Liver (tissue), 3 donors: ENCODE data around the gene LGALS9.

Experiments
- CTCF ChIP-seq: fragments of 150-350 bp; IDR thresholded peaks from 2 replicates; pipeline ENCODE4 v1.5.1; 2017; ENCODE audit warnings: improper control_type of control experiment, low read depth, low read length; ENCODE audit not compliant: missing input control
- GABPA ChIP-seq, 2 donors: IDR thresholded peaks in 1 of 2; conservative IDR thresholded peaks in 1 of 2; 2 replicates each; pipeline ENCODE4 v1.6.1; 2016; ENCODE audit warnings: antibody characterized with exemption in 2 of 2, mild to moderate bottlenecking in 1 of 2, moderate library complexity in 1 of 2
- RAD21 ChIP-seq, 2 donors: IDR thresholded peaks; 2 replicates each; pipeline ENCODE4 v1.6.1; 2016; ENCODE audit warnings: antibody characterized with exemption in 2 of 2, mild to moderate bottlenecking in 2 of 2
- REST ChIP-seq: IDR thresholded peaks from 2 replicates; pipeline ENCODE4 v1.6.1; 2016; ENCODE audit warnings: antibody characterized with exemption, mild to moderate bottlenecking
- ZBTB33 ChIP-seq: IDR thresholded peaks from 2 replicates; pipeline ENCODE4 v1.6.1; 2016; ENCODE audit warnings: antibody characterized with exemption
- donor health status: healthy.
- donor health status: healthy.

- no peak for TF ChIP-seq ZBTB33
- TF ChIP-seq CTCF, result no peak
- no peak for TF ChIP-seq REST
- TF ChIP-seq GABPA (IDR thresholded peaks at IDR 0.05 in 1 of 2, conservative IDR thresholded peaks at IDR 0.05 in 1 of 2), result no peak
- no peak for TF ChIP-seq RAD21 (IDR thresholded peaks at IDR 0.05)
Measured at GRCh38 chr17:27634776-27635175, 3.8 kb downstream of the LGALS9 start.
